T-helper 2 cell treated with Interferon-gamma antibody and Interleukin-4, amounts not matched to agents 100 ng/mL and 5 ng/mL, for 36 hours (primary cell): ENCODE data around the gene RGS8. TPM values are rescaled to one million over a fixed set of nuclear protein-coding genes. Genes with fewer than 3 reads are reported as not detected.

Experiments
- intact Hi-C: fragments of 100-400 bp; cut with micrococcal nuclease; formaldehyde crosslinking; loops from one replicate; pipeline ENCODE4 v1.15.1; 2023
- total RNA-seq: library from RNA; stranded (reverse); gene quantifications from 2 replicates; pipeline ENCODE4 v1.2.3, GENCODE V29; 2022

RGS8 gene
- total RNA-seq, result not detected in 2 replicates

GRCh38 chr1:182684116-182684828, at the start of gene RGS8:
Gene RGS8 (minus strand): TSS chr1:182684587. CDS start chr1:182669649, 14,938 bp downstream.
- intact Hi-C loops, result no loop called here

GRCh38 chr1:182731852-182732575, 47.6 kb upstream of the RGS8 start:
- intact Hi-C loops, result no loop called here

DNA sequence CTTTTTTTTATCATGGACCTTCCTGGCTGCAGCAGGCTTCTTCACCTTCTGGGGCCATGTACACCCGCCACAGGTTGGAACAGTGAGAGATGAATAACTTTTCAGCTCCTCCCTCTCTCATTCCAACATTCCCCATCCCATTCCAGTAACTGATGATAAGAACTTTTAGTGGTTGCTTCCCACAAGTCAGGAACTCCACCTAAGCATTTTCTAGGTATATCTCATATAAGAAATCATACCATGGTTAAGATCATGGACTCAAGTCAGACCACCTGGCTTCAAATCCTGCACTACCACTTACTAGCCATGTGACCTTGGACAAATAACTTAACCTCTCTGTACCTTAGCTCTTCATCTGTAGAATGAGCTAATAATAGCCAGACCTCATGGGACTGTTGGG, 42.5 kb upstream of the RGS8 start:
- intact Hi-C loops, result no loop called here

- intact Hi-C loops, result no loop called here
Observed at GRCh38 chr1:182725259-182726255, 41.2 kb upstream of the RGS8 start.

DNA sequence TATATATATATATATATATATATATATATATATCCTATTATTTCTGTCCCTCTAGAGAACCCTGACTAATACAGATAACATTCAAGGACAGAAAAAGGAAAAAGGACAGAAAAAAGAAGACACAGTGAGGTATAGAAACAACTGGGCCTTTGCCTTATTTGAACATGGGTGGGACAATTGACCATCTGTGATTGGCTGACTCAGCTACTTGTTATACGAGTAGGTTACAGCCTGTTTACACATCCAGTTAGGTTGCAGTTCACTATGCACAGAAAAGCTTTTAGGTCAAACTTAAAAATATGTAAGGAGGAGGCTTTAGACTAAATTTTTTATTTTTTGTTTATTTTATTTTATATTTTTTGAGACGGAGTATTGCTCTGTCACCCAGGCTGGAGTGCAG, 39.8 kb upstream of the RGS8 start:
- intact Hi-C loops, result no loop called here

DNA sequence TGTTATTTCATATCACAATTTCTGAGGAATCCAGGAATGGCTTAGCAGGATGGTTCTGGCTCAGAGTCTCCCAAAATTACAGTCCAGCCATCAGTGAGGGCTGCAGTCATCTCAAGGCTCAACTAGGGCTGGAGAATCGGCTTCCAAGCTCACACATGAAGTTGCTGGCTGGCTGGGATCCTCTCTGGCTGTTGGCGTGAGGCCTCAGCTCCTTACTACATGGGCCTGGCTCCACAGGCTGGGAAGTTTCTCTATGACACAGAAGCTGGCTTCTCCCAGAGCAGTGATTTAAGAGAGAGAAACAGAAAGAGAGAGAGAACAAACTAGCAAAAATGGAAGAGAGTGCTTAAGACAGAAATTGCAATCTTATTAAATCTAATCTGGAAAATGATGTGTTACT, 38.8 kb upstream of the RGS8 start:
- intact Hi-C loops, result no loop called here

DNA sequence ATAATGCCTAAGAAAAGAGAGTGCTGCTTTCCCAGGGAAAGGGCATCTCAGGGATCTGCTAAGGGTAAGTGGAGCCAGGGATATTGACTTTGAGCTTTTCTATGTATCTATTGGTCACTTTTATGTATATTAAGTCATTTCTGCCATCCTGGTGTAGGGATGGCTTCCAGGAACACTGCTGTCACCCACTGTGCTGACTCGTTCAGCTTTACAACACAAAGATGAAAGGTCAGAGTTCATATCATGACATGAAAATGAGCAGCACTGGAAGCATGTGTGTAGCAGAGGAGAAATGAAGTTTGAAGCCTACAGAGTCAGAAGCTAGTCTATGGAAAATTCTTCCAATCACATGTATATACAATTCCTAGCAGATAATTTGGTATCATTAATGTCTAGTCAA, 37.1 kb upstream of the RGS8 start:
- intact Hi-C loops, result no loop called here

- intact Hi-C loops, result no loop called here
Observed at GRCh38 chr1:182720463-182720862, 36.1 kb upstream of the RGS8 start.

DNA sequence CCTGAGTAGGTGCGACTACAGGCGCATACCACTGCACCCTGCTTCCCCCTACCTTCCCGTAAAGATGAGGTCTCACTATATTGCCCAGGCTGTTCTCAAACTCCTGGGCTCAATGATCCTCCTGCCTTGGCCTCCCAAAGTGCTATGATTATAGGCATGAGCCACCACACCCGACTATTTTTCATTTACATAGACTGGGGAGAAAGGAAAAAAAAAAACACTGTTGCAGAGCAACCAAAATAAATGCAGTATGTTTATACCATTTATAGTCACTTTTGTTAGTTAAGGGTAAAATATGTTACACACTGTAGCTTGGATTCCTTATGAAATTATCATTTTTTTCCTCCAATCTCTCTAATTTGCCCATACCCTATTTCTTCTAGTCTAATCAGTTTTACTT, 35.2 kb upstream of the RGS8 start:
- intact Hi-C loops, result loop anchor here (5.0 kb wide), 2 partner anchors 63 to 117 kb away; partner anchors contain the start of gene RGS16

- intact Hi-C loops, result loop anchor here (5.0 kb wide), 2 partner anchors 64 to 116 kb away; partner anchors contain the start of gene RGS16
Observed at GRCh38 chr1:182718311-182718710, 33.9 kb upstream of the RGS8 start.

- intact Hi-C loops, result loop anchor here (5.0 kb wide), 2 partner anchors 65 to 115 kb away; partner anchors contain the start of gene RGS16
Observed at GRCh38 chr1:182716740-182717720, 32.6 kb upstream of the RGS8 start.

GRCh38 chr1:182715531-182715930, 31.1 kb upstream of the RGS8 start:
- intact Hi-C loops, result loop anchor here (5.0 kb wide), 2 partner anchors 67 to 113 kb away; partner anchors contain the start of gene RGS16

GRCh38 chr1:182714546-182714945, 30.2 kb upstream of the RGS8 start:
- intact Hi-C loops, result no loop called here

GRCh38 chr1:182713939-182714338, 29.6 kb upstream of the RGS8 start:
- intact Hi-C loops, result no loop called here

GRCh38 chr1:182713492-182713891, 29.1 kb upstream of the RGS8 start:
- intact Hi-C loops, result no loop called here

- intact Hi-C loops, result loop anchor here (5.0 kb wide), 1 partner anchor 93 kb away; no protein-coding TSS in a partner anchor
Observed at GRCh38 chr1:182709855-182710254, 25.5 kb upstream of the RGS8 start.

DNA sequence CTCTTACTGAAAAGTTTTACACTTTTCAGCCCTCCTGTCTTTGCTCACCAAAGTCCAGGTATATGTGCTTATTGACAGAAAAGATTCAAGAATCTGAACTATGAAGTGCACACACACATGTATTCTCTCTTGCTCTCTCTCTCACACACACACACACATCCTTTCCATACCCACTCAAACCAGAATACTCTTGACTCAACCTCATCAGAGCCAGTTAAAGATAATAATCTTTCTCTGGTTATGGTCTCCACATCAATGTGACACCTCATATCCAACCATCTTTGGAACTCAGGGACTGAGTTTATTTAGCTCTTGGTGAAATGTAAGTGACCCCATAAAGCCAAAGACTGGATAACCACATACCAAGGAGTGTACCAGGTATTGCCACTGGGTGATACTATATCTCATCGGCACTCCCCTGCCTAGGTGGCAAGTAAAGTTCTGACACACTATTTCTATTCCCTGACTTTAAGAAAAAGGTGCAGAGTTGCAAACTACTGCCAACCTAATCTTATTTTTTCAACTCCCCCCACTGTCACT, 24.9 kb upstream of the RGS8 start:
- intact Hi-C loops, result loop anchor here (5.0 kb wide), 1 partner anchor 92 kb away; no protein-coding TSS in a partner anchor

- intact Hi-C loops, result loop anchor here (5.0 kb wide), 1 partner anchor 90 kb away; no protein-coding TSS in a partner anchor
Observed at GRCh38 chr1:182707122-182707521, 22.7 kb upstream of the RGS8 start.

- intact Hi-C loops, result loop anchor here (5.0 kb wide), 1 partner anchor 87 kb away; no protein-coding TSS in a partner anchor
Observed at GRCh38 chr1:182704677-182705076, 20.3 kb upstream of the RGS8 start.
